HG03095 (cell line): ENCODE data around the gene RIN2.
"Not testable (repeated sequence)": the region's sequence is repeated elsewhere in the genome, so short reads cannot be mapped to it uniquely, and the experiment has no call there.

Source experiments
- ATAC-seq: cut with Tn5 transposase; IDR thresholded peaks from one replicate; pipeline ENCODE4 v1.9.1; 2021; ENCODE audit warnings: moderate library complexity; ENCODE audit not compliant: unreplicated experiment

RIN2 gene

GRCh38 chr20:19737025-19737424 lies 21.0 kb upstream of the RIN2 start:
- no peak for ATAC-seq

GRCh38 chr20:19738951-19739350 lies 19.1 kb upstream of the RIN2 start:
- ATAC-seq, result no peak

GRCh38 chr20:19739351-19739750 lies 18.7 kb upstream of the RIN2 start:
- ATAC-seq, result no peak

- ATAC-seq, result no peak
Measured at GRCh38 chr20:19740512-19740911, 17.5 kb upstream of the RIN2 start.

GRCh38 chr20:19741924-19742323 lies 16.1 kb upstream of the RIN2 start:
- no peak for ATAC-seq

- no peak for ATAC-seq
Measured at GRCh38 chr20:19742974-19743639, 15.0 kb upstream of the RIN2 start.

- no peak for ATAC-seq
Measured at GRCh38 chr20:19743640-19743995, 14.4 kb upstream of the RIN2 start.

GRCh38 chr20:19745106-19745505 lies 13.0 kb upstream of the RIN2 start:
- ATAC-seq, result no peak

GRCh38 chr20:19745584-19745983 lies 12.5 kb upstream of the RIN2 start:
- ATAC-seq, result no peak

GRCh38 chr20:19746396-19746795 lies 11.7 kb upstream of the RIN2 start:
- ATAC-seq, result no peak

- no peak for ATAC-seq
Measured at GRCh38 chr20:19747903-19748302, 10.2 kb upstream of the RIN2 start.

- no peak for ATAC-seq
Measured at GRCh38 chr20:19748681-19749080, 9.4 kb upstream of the RIN2 start.

GRCh38 chr20:19749618-19750071 lies 8.4 kb upstream of the RIN2 start:
- ATAC-seq, result no peak

GRCh38 chr20:19750101-19750606 lies 7.9 kb upstream of the RIN2 start:
- no peak for ATAC-seq

- ATAC-seq, result no peak
Measured at GRCh38 chr20:19750907-19751636, 7.0 kb upstream of the RIN2 start.

- ATAC-seq, result not testable (repeated sequence)
Measured at GRCh38 chr20:19754201-19754600, 3.9 kb upstream of the RIN2 start.

- no peak for ATAC-seq
Measured at GRCh38 chr20:19756761-19757486, 1.1 kb upstream of the RIN2 start.

- no peak for ATAC-seq
Measured at GRCh38 chr20:19757487-19758132, 448 bp upstream of the RIN2 start.

GRCh38 chr20:19758501-19759331 lies 658 bp downstream of the RIN2 start:
- no peak for ATAC-seq

- ATAC-seq, result no peak
Measured at GRCh38 chr20:19760371-19760721, 2.3 kb downstream of the RIN2 start.
